PC-3 (cell line): ENCODE data around the gene SCN2B. TPM values are rescaled to one million over a fixed set of nuclear protein-coding genes. Genes with fewer than 3 reads are reported as not detected.
A peak's percentile ranks its signal among the peaks of the same experiment; 100 is the strongest.

Experiments
- ATAC-seq: fragments of 200-7000 bp; cut with Tn5 transposase; 2 replicates; pipeline ENCODE4 v1.9.1; 2020; ENCODE audit warnings: mild to moderate bottlenecking, moderate library complexity
- BruUV-seq: library from RNA; stranded (reverse); fragments of 400-500 nt; replicated peaks from 2 replicates; lab custom pipeline; 2021; lab: Mats Ljungman, UMichigan
- CTCF ChIA-PET: fragments of 300-600 bp; sonication (Branson Sonifier 250); formaldehyde crosslinking; loops from one replicate; lab custom pipeline; 2022; ENCODE audit warnings: antibody characterized with exemption; lab: Charles Lee
- POLR2A ChIA-PET: fragments of 300-600 bp; sonication (Branson Sonifier 250); formaldehyde crosslinking; loops from one replicate; lab custom pipeline; 2022; ENCODE audit warnings: antibody characterized with exemption; ENCODE audit not compliant: unreplicated experiment; lab: Charles Lee
- DNase-seq: peaks from one replicate; pipeline ENCODE4 v3.0.0-alpha.2; 2015
- H2AFZ ChIP-seq: fragments of 300-600 bp; sonication (generic); 2 replicates; pipeline ENCODE4 v1.6.0; 2016; ENCODE audit warnings: antibody characterized with exemption, low read length
- H3F3A ChIP-seq: fragments of 300-600 bp; sonication (generic); one replicate; pipeline ENCODE4 v1.6.0; 2017; ENCODE audit warnings: antibody characterized with exemption, low read length, control low read depth, mild to moderate bottlenecking; ENCODE audit not compliant: unreplicated experiment
- H3K27ac ChIP-seq: fragments of 300-600 bp; sonication (generic); 2 replicates; pipeline ENCODE4 v1.5.1; 2016; ENCODE audit warnings: mild to moderate bottlenecking, low read length
- H3K27me3 ChIP-seq: fragments of 300-600 bp; sonication (generic); 2 replicates; pipeline ENCODE4 v1.6.1; 2016; ENCODE audit warnings: low read length, mixed read lengths
- H3K36me3 ChIP-seq: fragments of 300-600 bp; sonication (generic); 2 replicates; pipeline ENCODE4 v1.6.1; 2016; ENCODE audit warnings: low read depth, mixed run types, low read length, mixed read lengths
- H3K4me1 ChIP-seq: fragments of 300-600 bp; sonication (generic); 2 replicates; pipeline ENCODE4 v1.5.1; 2016; ENCODE audit warnings: low read length; ENCODE audit not compliant: insufficient read depth
- H3K4me2 ChIP-seq: fragments of 300-600 bp; sonication (generic); 2 replicates; pipeline ENCODE4 v1.6.0; 2016; ENCODE audit warnings: low read length
- H3K4me3 ChIP-seq: fragments of 300-600 bp; sonication (generic); 2 replicates; pipeline ENCODE4 v1.5.1; 2016; ENCODE audit warnings: mild to moderate bottlenecking, low read length, mixed read lengths
- H3K79me2 ChIP-seq: fragments of 300-600 bp; sonication (generic); 2 replicates; pipeline ENCODE4 v1.6.1; 2017; ENCODE audit warnings: low read length, mixed read lengths
- H3K9ac ChIP-seq: fragments of 300-600 bp; sonication (generic); 2 replicates; pipeline ENCODE4 v1.6.0; 2016; ENCODE audit warnings: mild to moderate bottlenecking, low read length
- H3K9me2 ChIP-seq: fragments of 300-600 bp; sonication (generic); replicated peaks from 2 replicates; pipeline ENCODE4 v1.6.1; 2016; ENCODE audit warnings: mixed run types, low read length, mixed read lengths
- H3K9me3 ChIP-seq: fragments of 300-600 bp; sonication (generic); 2 replicates; pipeline ENCODE4 v1.6.1; 2016; ENCODE audit warnings: low read length, mixed read lengths
- H4K20me1 ChIP-seq: fragments of 300-600 bp; sonication (generic); 2 replicates; pipeline ENCODE4 v1.6.1; 2016; ENCODE audit warnings: low read length, mixed read lengths
- EZH2 ChIP-seq: fragments of 300-600 bp; sonication (generic); IDR thresholded peaks from one replicate; pipeline ENCODE4 v1.6.1; 2017; ENCODE audit warnings: antibody characterized with exemption, mild to moderate bottlenecking, low read length; ENCODE audit not compliant: unreplicated experiment
- EZH2phosphoT487 ChIP-seq: fragments of 300-600 bp; sonication (generic); IDR thresholded peaks from 2 replicates; pipeline ENCODE4 v1.6.1; 2018; ENCODE audit warnings: mild to moderate bottlenecking, antibody characterized with exemption, low read length, borderline replicate concordance
- intact Hi-C: fragments of 100-400 bp; cut with micrococcal nuclease; formaldehyde crosslinking; loops from 2 replicates; pipeline ENCODE4 v1.9.0; 2023
- total RNA-seq: library from RNA; depleted of rRNA; stranded (reverse); fragments of >200 nt; gene quantifications from 2 replicates; pipeline ENCODE4 v1.2.3, GENCODE V29; 2014
- TF ChIP-seq, protein P1 (sequence below): fragments of 300-600 bp; sonication (generic); conservative IDR thresholded peaks from 2 replicates; pipeline ENCODE4 v1.5.1; 2017; ENCODE audit warnings: antibody characterized with exemption, low read depth, mild to moderate bottlenecking, low read length

Gene SCN2B
- total RNA-seq, 1 experiment from 2014 or later: not detected

DNA sequence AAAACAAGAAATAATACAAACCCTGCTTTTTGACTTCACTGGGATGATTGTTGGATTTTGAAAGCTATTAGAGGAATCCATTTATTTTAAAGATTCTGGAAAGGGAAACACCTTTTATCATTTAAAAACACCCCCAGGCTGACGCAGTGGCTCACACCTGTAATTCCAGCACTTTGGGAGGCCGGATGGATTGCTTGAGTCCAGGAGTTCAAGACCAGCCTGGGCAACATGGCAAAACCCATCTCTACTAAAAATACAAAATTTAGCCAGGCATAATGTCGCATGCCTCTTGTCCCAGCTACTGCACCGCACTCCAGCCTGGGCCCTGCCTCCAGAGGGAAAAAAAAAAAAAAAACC lies 317 bp upstream of the SCN2B start:
- Histone ChIP-seq H3K4me3 (no peak overlapping the region), H3K27me3 (no peaks in the 10 kb centered on the region), H3K9me3 (no peaks in the 10 kb centered on the region), H3F3A (no peaks in the 10 kb centered on the region), H2AFZ (no peak overlapping the region), H3K27ac (no peak overlapping the region), H3K4me1 (peaks cover 19% of the 10 kb centered on the region), H3K9me2 (no peaks in the 10 kb centered on the region), H3K4me2 (no peak overlapping the region), H3K36me3 (no peaks in the 10 kb centered on the region), H3K9ac (no peak overlapping the region), H3K79me2 (no peaks in the 10 kb centered on the region), H4K20me1 (no peaks in the 10 kb centered on the region)
- no peak for ATAC-seq
- intact Hi-C loops: no loop called here
- BruUV-seq: no TSS peak
- CTCF ChIA-PET: no interaction called here
- no peak for DNase-seq
- POLR2A ChIA-PET: no interaction called here
- TF ChIP-seq, protein P1, sequence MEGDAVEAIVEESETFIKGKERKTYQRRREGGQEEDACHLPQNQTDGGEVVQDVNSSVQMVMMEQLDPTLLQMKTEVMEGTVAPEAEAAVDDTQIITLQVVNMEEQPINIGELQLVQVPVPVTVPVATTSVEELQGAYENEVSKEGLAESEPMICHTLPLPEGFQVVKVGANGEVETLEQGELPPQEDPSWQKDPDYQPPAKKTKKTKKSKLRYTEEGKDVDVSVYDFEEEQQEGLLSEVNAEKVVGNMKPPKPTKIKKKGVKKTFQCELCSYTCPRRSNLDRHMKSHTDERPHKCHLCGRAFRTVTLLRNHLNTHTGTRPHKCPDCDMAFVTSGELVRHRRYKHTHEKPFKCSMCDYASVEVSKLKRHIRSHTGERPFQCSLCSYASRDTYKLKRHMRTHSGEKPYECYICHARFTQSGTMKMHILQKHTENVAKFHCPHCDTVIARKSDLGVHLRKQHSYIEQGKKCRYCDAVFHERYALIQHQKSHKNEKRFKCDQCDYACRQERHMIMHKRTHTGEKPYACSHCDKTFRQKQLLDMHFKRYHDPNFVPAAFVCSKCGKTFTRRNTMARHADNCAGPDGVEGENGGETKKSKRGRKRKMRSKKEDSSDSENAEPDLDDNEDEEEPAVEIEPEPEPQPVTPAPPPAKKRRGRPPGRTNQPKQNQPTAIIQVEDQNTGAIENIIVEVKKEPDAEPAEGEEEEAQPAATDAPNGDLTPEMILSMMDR: no peak
- TF ChIP-seq EZH2phosphoT487 (no peak), EZH2 (no peak)

GRCh38 chr11:118175031-118175992 lies 1.1 kb downstream of the SCN2B start:
- H3K4me2 ChIP-seq: peak overlapping the region; percentile 55
- H3K36me3 ChIP-seq: no peaks in the 10 kb centered on the region
- ChIA-PET POLR2A (no interaction called here), CTCF (no interaction called here)
- intact Hi-C loops: no loop called here
- H3K9me2 ChIP-seq: no peaks in the 10 kb centered on the region
- no peak overlapping the region for H3K4me3 ChIP-seq
- ATAC-seq (peak; percentile 42; the same call in 1 of the 2 replicates), DNase-seq (peak; percentile 77)
- H3K27me3 ChIP-seq: peaks cover 4% of the 10 kb centered on the region
- H3K9me3 ChIP-seq: no peaks in the 10 kb centered on the region
- no peaks in the 10 kb centered on the region for H3F3A ChIP-seq
- no peak overlapping the region for H3K27ac ChIP-seq
- H3K9ac ChIP-seq: no peak overlapping the region
- peak overlapping the region; percentile 49 for H2AFZ ChIP-seq
- peaks cover 19% of the 10 kb centered on the region for H3K4me1 ChIP-seq
- no peaks in the 10 kb centered on the region for H3K79me2 ChIP-seq
- TF ChIP-seq EZH2 (no peak), EZH2phosphoT487 (no peak)
- TF ChIP-seq, protein P1: no peak
- BruUV-seq: no TSS peak
- H4K20me1 ChIP-seq: no peaks in the 10 kb centered on the region

DNA sequence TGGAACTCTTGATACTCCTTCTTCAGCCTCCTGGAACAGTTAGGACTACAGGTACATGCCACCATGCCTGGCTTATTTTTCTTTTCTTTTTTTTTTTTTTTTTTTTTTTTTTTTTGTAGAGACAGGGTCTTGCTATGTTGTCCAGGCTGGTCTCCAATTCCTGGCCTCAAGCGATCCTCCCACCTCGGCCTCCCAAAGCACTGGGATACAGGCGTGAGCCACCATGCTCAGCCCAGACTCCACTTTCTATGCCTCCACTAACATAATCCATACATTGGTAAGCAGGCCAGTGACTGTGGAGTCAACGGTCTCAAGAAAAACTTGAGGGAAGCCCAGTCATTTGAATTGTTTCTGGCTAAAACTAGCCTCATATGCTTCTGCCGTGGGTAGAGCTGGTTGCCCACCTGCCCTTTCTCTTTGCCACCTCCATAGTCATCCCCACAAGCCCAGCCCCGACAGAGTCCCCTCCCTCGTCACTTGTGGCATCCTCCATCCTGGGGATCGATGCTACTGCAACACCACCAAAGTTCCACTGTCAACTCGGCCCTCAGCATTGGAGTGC lies 2.4 kb downstream of the SCN2B start:
- peaks cover 16% of the 10 kb centered on the region for H3K27me3 ChIP-seq
- CTCF ChIA-PET: no interaction called here

More for the DNA sequence above, 2.4 kb downstream of the SCN2B start:
- POLR2A ChIA-PET: no interaction called here
- no peak overlapping the region for H2AFZ ChIP-seq
- no TSS peak for BruUV-seq
- no peak overlapping the region for H3K9ac ChIP-seq
- H3K4me1 ChIP-seq: peaks cover 19% of the 10 kb centered on the region
- no peak overlapping the region for H3K4me2 ChIP-seq
- ATAC-seq (no peak), DNase-seq (no peak)
- no peaks in the 10 kb centered on the region for H3K9me2 ChIP-seq
- intact Hi-C loops: no loop called here
- no peaks in the 10 kb centered on the region for H4K20me1 ChIP-seq
- H3K9me3 ChIP-seq: no peaks in the 10 kb centered on the region
- TF ChIP-seq EZH2phosphoT487: no peak
- TF ChIP-seq, protein P1: no peak
- TF ChIP-seq EZH2: no peak
- H3K4me3 ChIP-seq: no peak overlapping the region
- no peaks in the 10 kb centered on the region for H3K36me3 ChIP-seq
- no peaks in the 10 kb centered on the region for H3F3A ChIP-seq
- H3K79me2 ChIP-seq: no peaks in the 10 kb centered on the region
- no peak overlapping the region for H3K27ac ChIP-seq
